HEK293 (cell line): ENCODE measurements around the gene GPR161.

Experiments used
- CTCF ChIA-PET: fragments of 350-600 bp; formaldehyde crosslinking; extraction: SDS; loops from one replicate; lab custom pipeline; 2021; ENCODE audit warnings: antibody characterized with exemption; lab: Yijun Ruan, JAX
- POLR2A ChIA-PET: fragments of 300-600 bp; formaldehyde crosslinking; extraction: SDS; loops from one replicate; lab custom pipeline; 2020; ENCODE audit warnings: antibody characterized with exemption, inconsistent platforms; lab: Yijun Ruan, JAX
- H3K27ac ChIP-seq: fragments of 200-500 bp; sonication (Bioruptor generic); 2 replicates; pipeline ENCODE4 v1.5.1; 2014; ENCODE audit warnings: low read depth, low read length, control low read depth, inconsistent platforms; ENCODE audit errors: extremely low read depth
- H3K36me3 ChIP-seq, 2 experiments: fragments of 200-500 bp in 1 of 2; sonication (Bioruptor generic) in 1 of 2; 1 replicate in 1 of 2; 2 replicates in 1 of 2; pipeline ENCODE4 v1.5.1; 2014 to 2017; ENCODE audit warnings: inconsistent platforms in 2 of 2, low read length in 2 of 2; ENCODE audit not compliant: control insufficient read depth in 2 of 2, insufficient read depth in 1 of 2
- H3K4me1 ChIP-seq: fragments of 200-500 bp; sonication (Bioruptor generic); 2 replicates; pipeline ENCODE4 v1.5.1; 2014; ENCODE audit warnings: mild to moderate bottlenecking, low read length, inconsistent platforms; ENCODE audit not compliant: control insufficient read depth, insufficient read depth
- H3K4me3 ChIP-seq: 2 replicates; pipeline ENCODE4 v1.5.1; 2011; ENCODE audit warnings: low read depth, mild to moderate bottlenecking, control low read depth, low read length, moderate library complexity
- H3K9me3 ChIP-seq: fragments of 200-500 bp; sonication (Bioruptor generic); 2 replicates; pipeline ENCODE4 v1.5.1; 2014; ENCODE audit warnings: low read depth, low read length, inconsistent platforms; ENCODE audit not compliant: control insufficient read depth, insufficient read depth
- ATF2 ChIP-seq: fragments of 450-650 bp; formaldehyde crosslinking; IDR thresholded peaks from 2 replicates; pipeline ENCODE4 v1.5.1; 2016; ENCODE audit warnings: missing biosample characterization, missing genetic modification characterization, low read depth
- IKZF3 ChIP-seq: fragments of 450-650 bp; IDR thresholded peaks from 2 replicates; pipeline ENCODE4 v1.5.0; 2018; ENCODE audit warnings: missing biosample characterization, mild to moderate bottlenecking, missing genetic modification characterization, moderate library complexity
- KLF16 ChIP-seq: fragments of 450-650 bp; formaldehyde crosslinking; IDR thresholded peaks from 2 replicates; pipeline ENCODE4 v1.5.1; 2017; ENCODE audit warnings: missing biosample characterization, missing genetic modification characterization
- MZF1 ChIP-seq: fragments of 450-650 bp; formaldehyde crosslinking; IDR thresholded peaks from 2 replicates; pipeline ENCODE4 v1.5.1; 2017; ENCODE audit warnings: missing biosample characterization, missing genetic modification characterization, borderline replicate concordance
- PATZ1 ChIP-seq: fragments of 450-650 bp; formaldehyde crosslinking; IDR thresholded peaks from 2 replicates; pipeline ENCODE4 v1.5.1; 2016; ENCODE audit warnings: missing biosample characterization, missing genetic modification characterization
- ZBTB21 ChIP-seq: fragments of 450-650 bp; formaldehyde crosslinking; IDR thresholded peaks from 2 replicates; pipeline ENCODE4 v1.5.1; 2017; ENCODE audit warnings: missing biosample characterization, missing genetic modification characterization
- ZNF292 ChIP-seq: fragments of 450-650 bp; formaldehyde crosslinking; IDR thresholded peaks from 2 replicates; pipeline ENCODE4 v1.5.1; 2016; ENCODE audit warnings: low read depth, missing biosample characterization, missing genetic modification characterization, borderline replicate concordance
- ZNF354C ChIP-seq: fragments of 450-650 bp; formaldehyde crosslinking; IDR thresholded peaks from 2 replicates; pipeline ENCODE4 v1.5.1; 2016; ENCODE audit warnings: missing biosample characterization, missing genetic modification characterization, low read depth, borderline replicate concordance
- ZNF362 ChIP-seq: fragments of 450-650 bp; formaldehyde crosslinking; IDR thresholded peaks from 2 replicates; pipeline ENCODE4 v1.5.1; 2016; ENCODE audit warnings: missing biosample characterization, missing genetic modification characterization
- ZNF366 ChIP-seq: fragments of 450-650 bp; formaldehyde crosslinking; conservative IDR thresholded peaks from 2 replicates; pipeline ENCODE4 v1.5.1; 2016; ENCODE audit warnings: missing biosample characterization, missing genetic modification characterization
- ZNF394 ChIP-seq: fragments of 450-650 bp; formaldehyde crosslinking; IDR thresholded peaks from 2 replicates; pipeline ENCODE4 v1.5.1; 2016; ENCODE audit warnings: missing biosample characterization, missing genetic modification characterization, mild to moderate bottlenecking, moderate library complexity, borderline replicate concordance
- ZNF558 ChIP-seq: fragments of 450-650 bp; formaldehyde crosslinking; IDR thresholded peaks from 2 replicates; pipeline ENCODE4 v1.5.1; 2016; ENCODE audit warnings: missing biosample characterization, missing genetic modification characterization
- ZNF629 ChIP-seq: fragments of 450-650 bp; formaldehyde crosslinking; IDR thresholded peaks from 2 replicates; pipeline ENCODE4 v1.5.1; 2017; ENCODE audit warnings: missing biosample characterization, missing genetic modification characterization
- ZNF660 ChIP-seq: fragments of 450-650 bp; IDR thresholded peaks from 2 replicates; pipeline ENCODE4 v1.5.1; 2018; ENCODE audit warnings: missing biosample characterization, mild to moderate bottlenecking, missing genetic modification characterization
- ZNF670 ChIP-seq: fragments of 450-650 bp; formaldehyde crosslinking; IDR thresholded peaks from 2 replicates; pipeline ENCODE4 v1.5.1; 2016; ENCODE audit warnings: missing biosample characterization, missing genetic modification characterization, low read depth
- ZNF791 ChIP-seq: fragments of 450-650 bp; formaldehyde crosslinking; IDR thresholded peaks from 2 replicates; pipeline ENCODE4 v1.5.1; 2016; ENCODE audit warnings: missing biosample characterization, missing genetic modification characterization
- TF ChIP-seq, protein P1 (sequence below): fragments of 450-650 bp; formaldehyde crosslinking; IDR thresholded peaks from 2 replicates; pipeline ENCODE4 v1.5.1; 2017; ENCODE audit warnings: missing biosample characterization, missing genetic modification characterization
- TF ChIP-seq, protein P2 (sequence below): fragments of 450-650 bp; formaldehyde crosslinking; conservative IDR thresholded peaks from 2 replicates; pipeline ENCODE4 v1.5.1; 2016; ENCODE audit warnings: low read depth, missing biosample characterization, missing genetic modification characterization
- TF ChIP-seq, protein P3 (sequence below): fragments of 450-650 bp; formaldehyde crosslinking; IDR thresholded peaks from 2 replicates; pipeline ENCODE4 v1.5.1; 2016; ENCODE audit warnings: missing biosample characterization, missing genetic modification characterization

The GPR161 gene

GRCh38 chr1:168172250-168172915 is 35.7 kb upstream of the GPR161 start:
- H3K27ac ChIP-seq: no peak overlapping the region
- H3K4me3 ChIP-seq: no peak overlapping the region
- no peaks in the 10 kb centered on the region for H3K4me1 ChIP-seq
- ChIA-PET POLR2A (interaction anchor here (1.0 kb wide), 1 partner anchor 36 kb away, joined by 3 read pairs; the partner anchor contains the start of gene GPR161), CTCF (interaction anchor here (0.5 to 1.0 kb wide), 2 partner anchors 27 to 64 kb away, joined by 3 to 5 read pairs; no protein-coding TSS in a partner anchor)
- no peaks in the 10 kb centered on the region for H3K36me3 ChIP-seq
- H3K9me3 ChIP-seq: no peaks in the 10 kb centered on the region
- TF ChIP-seq PATZ1 (tag by site-specific recombination) (peak; percentile 42; the same call in 1 of the 2 replicates), ZNF394 (peak; percentile 28; the same call in 1 of the 2 replicates), IKZF3 (tag by site-specific recombination) (0 out of 2 replicates have a peak, but pooled peaks have one; percentile 8), ZNF362 (no peak), ZNF629 (tag by site-specific recombination) (peak; percentile 79), ZNF354C (no peak), ZBTB21 (peak; percentile 80), ATF2 (tag by site-specific recombination) (peak; percentile 86), MZF1 (no peak), ZNF670 (no peak), ZNF366 (peak; percentile 74), ZNF660 (tag by site-specific recombination) (peak; percentile 36; the same call in 1 of the 2 replicates), ZNF558 (tag by site-specific recombination) (0 out of 2 replicates have a peak, but pooled peaks have one; percentile 23), KLF16 (no peak), ZNF292 (no peak), ZNF791 (no peak)
- TF ChIP-seq, protein P1, sequence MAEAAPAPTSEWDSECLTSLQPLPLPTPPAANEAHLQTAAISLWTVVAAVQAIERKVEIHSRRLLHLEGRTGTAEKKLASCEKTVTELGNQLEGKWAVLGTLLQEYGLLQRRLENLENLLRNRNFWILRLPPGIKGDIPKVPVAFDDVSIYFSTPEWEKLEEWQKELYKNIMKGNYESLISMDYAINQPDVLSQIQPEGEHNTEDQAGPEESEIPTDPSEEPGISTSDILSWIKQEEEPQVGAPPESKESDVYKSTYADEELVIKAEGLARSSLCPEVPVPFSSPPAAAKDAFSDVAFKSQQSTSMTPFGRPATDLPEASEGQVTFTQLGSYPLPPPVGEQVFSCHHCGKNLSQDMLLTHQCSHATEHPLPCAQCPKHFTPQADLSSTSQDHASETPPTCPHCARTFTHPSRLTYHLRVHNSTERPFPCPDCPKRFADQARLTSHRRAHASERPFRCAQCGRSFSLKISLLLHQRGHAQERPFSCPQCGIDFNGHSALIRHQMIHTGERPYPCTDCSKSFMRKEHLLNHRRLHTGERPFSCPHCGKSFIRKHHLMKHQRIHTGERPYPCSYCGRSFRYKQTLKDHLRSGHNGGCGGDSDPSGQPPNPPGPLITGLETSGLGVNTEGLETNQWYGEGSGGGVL (tag by site-specific recombination): 0 out of 2 replicates have a peak, but pooled peaks have one; percentile 38
- TF ChIP-seq, protein P2, sequence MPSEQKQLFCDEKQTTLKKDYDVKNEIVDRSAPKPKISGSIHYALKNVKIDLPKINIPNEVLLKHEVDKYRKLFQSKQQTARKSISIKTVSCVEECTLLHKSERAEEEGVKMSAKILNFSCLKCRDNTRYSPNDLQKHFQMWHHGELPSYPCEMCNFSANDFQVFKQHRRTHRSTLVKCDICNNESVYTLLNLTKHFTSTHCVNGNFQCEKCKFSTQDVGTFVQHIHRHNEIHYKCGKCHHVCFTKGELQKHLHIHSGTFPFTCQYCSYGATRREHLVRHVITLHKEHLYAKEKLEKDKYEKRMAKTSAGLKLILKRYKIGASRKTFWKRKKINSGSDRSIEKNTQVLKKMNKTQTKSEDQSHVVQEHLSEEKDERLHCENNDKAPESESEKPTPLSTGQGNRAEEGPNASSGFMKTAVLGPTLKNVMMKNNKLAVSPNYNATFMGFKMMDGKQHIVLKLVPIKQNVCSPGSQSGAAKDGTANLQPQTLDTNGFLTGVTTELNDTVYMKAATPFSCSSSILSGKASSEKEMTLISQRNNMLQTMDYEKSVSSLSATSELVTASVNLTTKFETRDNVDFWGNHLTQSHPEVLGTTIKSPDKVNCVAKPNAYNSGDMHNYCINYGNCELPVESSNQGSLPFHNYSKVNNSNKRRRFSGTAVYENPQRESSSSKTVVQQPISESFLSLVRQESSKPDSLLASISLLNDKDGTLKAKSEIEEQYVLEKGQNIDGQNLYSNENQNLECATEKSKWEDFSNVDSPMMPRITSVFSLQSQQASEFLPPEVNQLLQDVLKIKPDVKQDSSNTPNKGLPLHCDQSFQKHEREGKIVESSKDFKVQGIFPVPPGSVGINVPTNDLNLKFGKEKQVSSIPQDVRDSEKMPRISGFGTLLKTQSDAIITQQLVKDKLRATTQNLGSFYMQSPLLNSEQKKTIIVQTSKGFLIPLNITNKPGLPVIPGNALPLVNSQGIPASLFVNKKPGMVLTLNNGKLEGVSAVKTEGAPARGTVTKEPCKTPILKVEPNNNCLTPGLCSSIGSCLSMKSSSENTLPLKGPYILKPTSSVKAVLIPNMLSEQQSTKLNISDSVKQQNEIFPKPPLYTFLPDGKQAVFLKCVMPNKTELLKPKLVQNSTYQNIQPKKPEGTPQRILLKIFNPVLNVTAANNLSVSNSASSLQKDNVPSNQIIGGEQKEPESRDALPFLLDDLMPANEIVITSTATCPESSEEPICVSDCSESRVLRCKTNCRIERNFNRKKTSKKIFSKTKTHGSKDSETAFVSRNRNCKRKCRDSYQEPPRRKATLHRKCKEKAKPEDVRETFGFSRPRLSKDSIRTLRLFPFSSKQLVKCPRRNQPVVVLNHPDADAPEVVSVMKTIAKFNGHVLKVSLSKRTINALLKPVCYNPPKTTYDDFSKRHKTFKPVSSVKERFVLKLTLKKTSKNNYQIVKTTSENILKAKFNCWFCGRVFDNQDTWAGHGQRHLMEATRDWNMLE: no peak
- TF ChIP-seq, protein P3, sequence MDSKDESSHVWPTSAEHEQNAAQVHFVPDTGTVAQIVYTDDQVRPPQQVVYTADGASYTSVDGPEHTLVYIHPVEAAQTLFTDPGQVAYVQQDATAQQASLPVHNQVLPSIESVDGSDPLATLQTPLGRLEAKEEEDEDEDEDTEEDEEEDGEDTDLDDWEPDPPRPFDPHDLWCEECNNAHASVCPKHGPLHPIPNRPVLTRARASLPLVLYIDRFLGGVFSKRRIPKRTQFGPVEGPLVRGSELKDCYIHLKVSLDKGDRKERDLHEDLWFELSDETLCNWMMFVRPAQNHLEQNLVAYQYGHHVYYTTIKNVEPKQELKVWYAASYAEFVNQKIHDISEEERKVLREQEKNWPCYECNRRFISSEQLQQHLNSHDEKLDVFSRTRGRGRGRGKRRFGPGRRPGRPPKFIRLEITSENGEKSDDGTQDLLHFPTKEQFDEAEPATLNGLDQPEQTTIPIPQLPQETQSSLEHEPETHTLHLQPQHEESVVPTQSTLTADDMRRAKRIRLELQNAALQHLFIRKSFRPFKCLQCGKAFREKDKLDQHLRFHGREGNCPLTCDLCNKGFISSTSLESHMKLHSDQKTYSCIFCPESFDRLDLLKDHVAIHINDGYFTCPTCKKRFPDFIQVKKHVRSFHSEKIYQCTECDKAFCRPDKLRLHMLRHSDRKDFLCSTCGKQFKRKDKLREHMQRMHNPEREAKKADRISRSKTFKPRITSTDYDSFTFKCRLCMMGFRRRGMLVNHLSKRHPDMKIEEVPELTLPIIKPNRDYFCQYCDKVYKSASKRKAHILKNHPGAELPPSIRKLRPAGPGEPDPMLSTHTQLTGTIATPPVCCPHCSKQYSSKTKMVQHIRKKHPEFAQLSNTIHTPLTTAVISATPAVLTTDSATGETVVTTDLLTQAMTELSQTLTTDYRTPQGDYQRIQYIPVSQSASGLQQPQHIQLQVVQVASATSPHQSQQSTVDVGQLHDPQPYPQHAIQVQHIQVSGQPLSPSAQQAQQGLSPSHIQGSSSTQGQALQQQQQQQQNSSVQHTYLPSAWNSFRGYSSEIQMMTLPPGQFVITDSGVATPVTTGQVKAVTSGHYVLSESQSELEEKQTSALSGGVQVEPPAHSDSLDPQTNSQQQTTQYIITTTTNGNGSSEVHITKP (tag by site-specific recombination): peak; percentile 96
